ENCODE measurements around the gene CADPS.

The CADPS gene

GRCh38 chr3:62405566-62405965 is 469.6 kb downstream of the CADPS start:
- H3K36me3 ChIP-seq (replicated peaks) = no peaks in the 10 kb centered on the region
- in situ Hi-C loops (cut with MboI; ENCODE audit: low sequenced_read_pairs) = no loop called here
- H3K9me3 ChIP-seq = no peaks in the 10 kb centered on the region
- DNase-seq (ENCODE audit: low spot score in 2 of 2) = no peak
- H3K4me3 ChIP-seq = no peak overlapping the region
- H3K4me1 ChIP-seq = no peaks in the 10 kb centered on the region
- H3K27me3 ChIP-seq (ENCODE audit: low read depth) = peaks cover 32% of the 10 kb centered on the region

DNA sequence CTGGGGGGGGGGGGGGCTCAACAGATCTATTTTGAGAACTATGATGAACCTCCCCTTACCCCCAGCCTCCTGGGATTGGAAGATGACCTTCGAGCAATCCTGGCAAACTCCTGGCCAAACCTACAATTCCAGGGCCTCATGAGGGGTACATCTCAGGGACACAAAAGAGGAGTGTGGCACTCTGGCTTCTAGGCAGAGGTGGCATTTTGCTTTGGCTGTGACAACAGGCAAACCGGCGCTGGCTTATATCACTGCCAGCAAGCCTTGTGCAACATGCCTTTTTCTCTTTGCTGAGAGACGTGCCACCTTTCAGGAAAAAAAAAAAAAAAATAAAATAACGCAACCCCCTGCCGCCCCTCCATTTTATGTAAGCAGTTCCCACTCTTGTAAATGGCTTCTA is 470.1 kb downstream of the CADPS start:
- no peaks in the 10 kb centered on the region for H3K4me1 ChIP-seq
- in situ Hi-C loops (cut with MboI; ENCODE audit: low sequenced_read_pairs) = no loop called here
- no peak for DNase-seq (ENCODE audit: low spot score in 2 of 2)

GRCh38 chr3:62404321-62404720 is 470.9 kb downstream of the CADPS start:
- Histone ChIP-seq H3K27me3 (ENCODE audit: low read depth) (peaks cover 29% of the 10 kb centered on the region), H3K4me1 (no peaks in the 10 kb centered on the region), H3K4me3 (no peak overlapping the region), H3K9me3 (no peaks in the 10 kb centered on the region), H3K36me3 (replicated peaks) (no peaks in the 10 kb centered on the region)
- DNase-seq (ENCODE audit: low spot score in 2 of 2) = no peak
- in situ Hi-C loops (cut with MboI; ENCODE audit: low sequenced_read_pairs) = no loop called here

More for the DNA sequence above, 470.1 kb downstream of the CADPS start:
- peaks cover 31% of the 10 kb centered on the region for H3K27me3 ChIP-seq (ENCODE audit: low read depth)
- H3K4me3 ChIP-seq = no peak overlapping the region
- no peaks in the 10 kb centered on the region for H3K36me3 ChIP-seq (replicated peaks)
- H3K9me3 ChIP-seq = no peaks in the 10 kb centered on the region

DNA sequence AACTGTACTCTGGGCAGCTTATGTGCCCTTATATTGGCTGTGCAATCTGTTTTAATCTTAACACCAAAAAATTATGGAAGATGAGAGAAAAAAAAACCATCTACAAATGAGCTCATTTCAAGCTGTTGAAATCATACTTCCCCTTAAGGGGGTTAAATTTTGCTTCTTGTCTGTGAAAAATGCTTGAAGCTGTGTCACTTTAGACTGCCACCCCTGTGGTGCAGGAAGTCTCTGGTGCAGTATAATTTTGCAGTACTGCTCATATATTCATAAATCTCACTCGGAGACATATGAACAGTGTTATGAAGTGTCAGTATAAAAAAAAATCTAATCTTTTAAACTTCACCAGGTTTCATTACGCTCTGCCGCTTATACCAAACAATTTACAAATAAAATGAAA is 471.5 kb downstream of the CADPS start:
- in situ Hi-C loops (cut with MboI; ENCODE audit: low sequenced_read_pairs) = no loop called here
- no peak for DNase-seq (ENCODE audit: low spot score in 2 of 2)
- H3K4me1 ChIP-seq = no peaks in the 10 kb centered on the region

DNA sequence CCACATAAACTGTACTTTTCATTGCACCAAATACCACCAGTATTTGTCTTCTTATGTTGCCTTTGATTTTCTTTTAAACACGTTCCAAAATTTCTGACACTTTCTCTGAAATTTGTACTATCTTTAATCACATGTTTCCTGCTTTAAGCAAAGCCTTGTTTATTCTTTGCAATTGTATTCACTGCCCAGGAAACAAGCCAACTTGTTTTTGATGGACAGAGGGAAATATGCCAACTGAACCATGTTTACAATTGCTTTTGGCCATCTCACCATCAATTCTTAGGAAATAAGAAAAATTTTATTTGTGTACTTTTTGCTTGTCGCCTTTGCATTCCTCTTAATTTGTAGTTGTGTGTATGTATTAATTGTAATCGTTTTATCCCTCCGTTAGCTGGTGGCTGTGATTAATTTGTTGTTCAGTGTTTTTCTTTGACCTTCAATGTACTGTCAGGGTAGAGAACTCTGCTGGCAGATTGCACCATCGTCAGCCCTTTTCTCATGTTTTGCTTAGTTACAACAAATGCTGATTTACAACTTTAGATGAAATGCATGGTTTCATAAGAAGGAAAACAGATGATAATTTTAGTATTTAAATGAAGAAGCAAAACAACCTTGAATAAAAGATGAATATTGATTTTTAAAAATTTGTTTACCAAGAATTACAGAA is 482.5 kb downstream of the CADPS start:
- Histone ChIP-seq H3K9me3 (no peaks in the 10 kb centered on the region), H3K27me3 (ENCODE audit: low read depth) (peaks cover 13% of the 10 kb centered on the region), H3K36me3 (replicated peaks) (no peaks in the 10 kb centered on the region), H3K4me3 (no peak overlapping the region), H3K4me1 (no peaks in the 10 kb centered on the region)
- no peak for DNase-seq (ENCODE audit: low spot score in 2 of 2)
- in situ Hi-C loops (cut with MboI; ENCODE audit: low sequenced_read_pairs) = no loop called here

More for the DNA sequence above, 471.5 kb downstream of the CADPS start:
- no peak overlapping the region for H3K4me3 ChIP-seq
- H3K9me3 ChIP-seq = no peaks in the 10 kb centered on the region
- no peaks in the 10 kb centered on the region for H3K36me3 ChIP-seq (replicated peaks)
- H3K27me3 ChIP-seq (ENCODE audit: low read depth) = peaks cover 25% of the 10 kb centered on the region

DNA sequence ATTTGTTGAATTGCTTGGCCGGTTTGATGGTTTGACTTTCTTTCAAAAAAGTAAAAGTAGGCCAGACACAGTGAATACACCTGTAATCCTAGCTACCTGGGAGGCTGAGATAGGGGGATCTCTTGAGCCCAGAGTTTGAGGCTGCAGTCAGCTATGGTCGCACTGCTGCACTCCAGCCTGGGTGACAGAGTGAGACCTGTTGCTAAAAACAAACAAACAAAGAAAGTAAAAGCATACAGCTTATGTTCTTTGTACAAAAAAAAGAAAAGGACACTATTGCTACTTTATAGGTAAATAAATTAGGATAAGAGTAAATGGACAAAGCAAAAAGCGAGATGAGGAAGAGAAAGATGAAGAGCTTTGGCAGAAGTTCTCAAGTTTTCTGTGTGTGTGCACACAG is 488.0 kb downstream of the CADPS start:
- Histone ChIP-seq H3K9me3 (no peaks in the 10 kb centered on the region), H3K27me3 (ENCODE audit: low read depth) (peaks cover 18% of the 10 kb centered on the region), H3K36me3 (replicated peaks) (no peaks in the 10 kb centered on the region), H3K4me3 (no peak overlapping the region), H3K4me1 (no peaks in the 10 kb centered on the region)
- in situ Hi-C loops (cut with MboI; ENCODE audit: low sequenced_read_pairs) = no loop called here
- no peak for DNase-seq (ENCODE audit: low spot score in 2 of 2)

GRCh38 chr3:62379321-62379798 is 495.9 kb downstream of the CADPS start:
- H3K4me1 ChIP-seq = peaks cover 9% of the 10 kb centered on the region
- no peak for DNase-seq (ENCODE audit: low spot score in 2 of 2)
- H3K9me3 ChIP-seq = no peaks in the 10 kb centered on the region
- H3K27me3 ChIP-seq (ENCODE audit: low read depth) = peaks cover 66% of the 10 kb centered on the region
- H3K4me3 ChIP-seq = no peak overlapping the region
- in situ Hi-C loops (cut with MboI; ENCODE audit: low sequenced_read_pairs) = no loop called here
- H3K36me3 ChIP-seq (replicated peaks) = no peaks in the 10 kb centered on the region

- DNase-seq (ENCODE audit: low spot score in 2 of 2) = no peak
- Histone ChIP-seq H3K4me3 (no peak overlapping the region), H3K27me3 (ENCODE audit: low read depth) (peaks cover 70% of the 10 kb centered on the region), H3K4me1 (peaks cover 10% of the 10 kb centered on the region), H3K9me3 (no peaks in the 10 kb centered on the region), H3K36me3 (replicated peaks) (no peaks in the 10 kb centered on the region)
- in situ Hi-C loops (cut with MboI; ENCODE audit: low sequenced_read_pairs) = no loop called here
Measured at GRCh38 chr3:62378921-62379320, 496.3 kb downstream of the CADPS start.

DNA sequence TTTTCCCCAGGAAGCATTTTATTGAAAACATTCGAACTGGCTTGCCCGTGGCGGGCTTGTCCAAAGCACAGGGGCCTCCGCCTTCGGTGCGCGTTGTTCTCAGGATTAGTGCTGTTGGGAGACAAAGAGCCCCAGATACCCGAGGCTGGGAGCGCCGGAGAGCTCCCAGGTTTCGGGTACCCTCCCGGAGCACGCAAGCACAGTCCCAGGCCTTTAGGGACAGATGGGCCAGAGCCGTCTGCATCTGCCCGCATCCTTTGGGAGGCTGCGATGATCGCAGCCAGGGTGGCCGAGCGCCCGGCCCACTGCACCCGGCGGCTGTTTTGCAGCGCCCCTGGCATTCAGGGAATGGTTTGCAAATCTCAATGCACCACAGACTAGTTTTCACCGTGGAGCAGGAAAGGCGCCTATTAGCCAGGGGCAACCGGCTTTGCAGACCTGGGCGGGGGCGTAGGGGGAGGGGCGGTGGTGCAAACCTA is 496.9 kb downstream of the CADPS start:
- in situ Hi-C loops (cut with MboI; ENCODE audit: low sequenced_read_pairs) = no loop called here
- H3K27me3 ChIP-seq (ENCODE audit: low read depth) = peaks cover 72% of the 10 kb centered on the region
- peaks cover 10% of the 10 kb centered on the region for H3K4me1 ChIP-seq
- H3K4me3 ChIP-seq = no peak overlapping the region
- H3K9me3 ChIP-seq = no peaks in the 10 kb centered on the region
- H3K36me3 ChIP-seq (replicated peaks) = no peaks in the 10 kb centered on the region
- DNase-seq (ENCODE audit: low spot score in 2 of 2) = no peak

- peaks cover 63% of the 10 kb centered on the region for H3K27me3 ChIP-seq (ENCODE audit: low read depth)
- in situ Hi-C loops (cut with MboI; ENCODE audit: low sequenced_read_pairs) = no loop called here
- H3K4me1 ChIP-seq = peaks cover 10% of the 10 kb centered on the region
- H3K9me3 ChIP-seq = no peaks in the 10 kb centered on the region
- no peak for DNase-seq (ENCODE audit: low spot score in 2 of 2)
- no peaks in the 10 kb centered on the region for H3K36me3 ChIP-seq (replicated peaks)
- no peak overlapping the region for H3K4me3 ChIP-seq
Measured at GRCh38 chr3:62376906-62377877, 498.0 kb downstream of the CADPS start.

GRCh38 chr3:62376454-62376720 is 498.8 kb downstream of the CADPS start:
- no peak for DNase-seq (ENCODE audit: low spot score in 2 of 2)
- H3K4me3 ChIP-seq = no peak overlapping the region
- H3K4me1 ChIP-seq = peaks cover 10% of the 10 kb centered on the region
- no peaks in the 10 kb centered on the region for H3K9me3 ChIP-seq
- H3K27me3 ChIP-seq (ENCODE audit: low read depth) = peaks cover 55% of the 10 kb centered on the region
- in situ Hi-C loops (cut with MboI; ENCODE audit: low sequenced_read_pairs) = no loop called here
- no peaks in the 10 kb centered on the region for H3K36me3 ChIP-seq (replicated peaks)

DNA sequence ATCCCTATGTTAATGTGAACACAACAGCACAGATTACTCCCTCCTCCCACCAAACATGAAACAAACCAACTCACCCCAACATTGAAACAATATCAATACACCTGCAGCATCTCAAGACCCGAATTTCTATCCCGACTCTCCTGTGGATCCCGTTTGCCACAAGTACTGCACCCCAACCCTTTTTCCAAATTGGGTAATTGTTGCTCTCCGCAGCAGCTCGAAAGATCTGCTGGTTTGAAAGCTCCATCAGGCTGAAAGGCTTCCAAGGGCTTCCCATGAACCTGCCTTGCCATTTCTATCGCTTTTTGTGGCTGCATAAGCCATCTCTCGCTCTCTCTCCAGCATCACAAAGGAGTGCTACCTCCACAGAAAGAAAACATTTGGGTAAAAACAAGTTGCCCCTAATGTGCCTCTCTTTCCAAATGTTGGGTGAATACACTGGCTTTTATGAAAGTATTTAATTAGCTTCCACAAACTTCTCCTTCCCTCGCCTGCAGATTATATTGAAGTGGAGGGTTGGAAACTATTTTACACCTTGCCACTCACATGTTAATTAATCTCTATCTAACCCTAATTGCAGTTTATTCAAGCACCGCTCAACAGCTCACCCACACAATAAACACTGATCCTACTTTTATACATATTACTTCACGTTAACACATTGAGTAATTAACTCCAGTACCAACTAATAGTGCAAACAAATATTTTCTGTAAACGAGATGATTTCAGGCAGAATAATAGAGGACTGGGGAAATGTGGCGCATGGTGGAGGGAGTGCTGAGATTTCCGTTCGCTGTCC is 499.4 kb downstream of the CADPS start:
- no peaks in the 10 kb centered on the region for H3K9me3 ChIP-seq
- peaks cover 50% of the 10 kb centered on the region for H3K27me3 ChIP-seq (ENCODE audit: low read depth)
- no peak for DNase-seq (ENCODE audit: low spot score in 2 of 2)
- H3K4me3 ChIP-seq = no peak overlapping the region
- peaks cover 10% of the 10 kb centered on the region for H3K4me1 ChIP-seq
- no peaks in the 10 kb centered on the region for H3K36me3 ChIP-seq (replicated peaks)
- in situ Hi-C loops (cut with MboI; ENCODE audit: low sequenced_read_pairs) = no loop called here

- Histone ChIP-seq H3K4me1 (peaks cover 10% of the 10 kb centered on the region), H3K4me3 (peak overlapping the region; percentile 4; the same call in 1 of the 2 replicates), H3K9me3 (peaks cover 4% of the 10 kb centered on the region; the same call in 1 of the 2 replicates), H3K27me3 (ENCODE audit: low read depth) (peaks cover 42% of the 10 kb centered on the region), H3K36me3 (replicated peaks) (no peaks in the 10 kb centered on the region)
- in situ Hi-C loops (cut with MboI; ENCODE audit: low sequenced_read_pairs) = no loop called here
- peak; percentile 24 to 26 for DNase-seq (ENCODE audit: low spot score in 2 of 2)
Measured at GRCh38 chr3:62374341-62375218, 500.6 kb downstream of the CADPS start.
